ENCODE measurements around the gene DDC.
"Not testable (repeated sequence)": the region's sequence is repeated elsewhere in the genome, so short reads cannot be mapped to it uniquely, and the experiment has no call there.

Gene DDC

DNA sequence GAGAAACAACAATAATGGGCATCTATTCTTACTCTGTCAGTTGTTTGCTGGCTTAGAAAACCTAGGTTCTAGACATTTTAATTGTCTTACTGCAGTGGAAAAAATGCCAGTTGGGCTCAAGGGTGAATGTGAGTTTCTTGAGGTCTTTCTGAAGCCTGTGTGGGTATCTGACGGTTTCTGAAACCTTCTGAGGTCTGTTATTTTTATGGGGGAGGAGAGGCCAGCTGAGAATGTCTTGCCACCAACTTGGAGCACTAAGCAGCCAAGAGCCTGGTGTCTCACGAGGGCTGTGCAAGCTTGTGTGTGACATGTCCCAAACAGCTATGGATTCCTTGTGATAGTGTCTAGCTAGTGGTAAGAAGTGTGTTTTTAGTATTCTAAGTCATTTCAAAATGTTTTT lies 24.2 kb upstream of the DDC start:
- no peaks in the 10 kb centered on the region for H3K79me2 ChIP-seq
- TF ChIP-seq, protein P1, sequence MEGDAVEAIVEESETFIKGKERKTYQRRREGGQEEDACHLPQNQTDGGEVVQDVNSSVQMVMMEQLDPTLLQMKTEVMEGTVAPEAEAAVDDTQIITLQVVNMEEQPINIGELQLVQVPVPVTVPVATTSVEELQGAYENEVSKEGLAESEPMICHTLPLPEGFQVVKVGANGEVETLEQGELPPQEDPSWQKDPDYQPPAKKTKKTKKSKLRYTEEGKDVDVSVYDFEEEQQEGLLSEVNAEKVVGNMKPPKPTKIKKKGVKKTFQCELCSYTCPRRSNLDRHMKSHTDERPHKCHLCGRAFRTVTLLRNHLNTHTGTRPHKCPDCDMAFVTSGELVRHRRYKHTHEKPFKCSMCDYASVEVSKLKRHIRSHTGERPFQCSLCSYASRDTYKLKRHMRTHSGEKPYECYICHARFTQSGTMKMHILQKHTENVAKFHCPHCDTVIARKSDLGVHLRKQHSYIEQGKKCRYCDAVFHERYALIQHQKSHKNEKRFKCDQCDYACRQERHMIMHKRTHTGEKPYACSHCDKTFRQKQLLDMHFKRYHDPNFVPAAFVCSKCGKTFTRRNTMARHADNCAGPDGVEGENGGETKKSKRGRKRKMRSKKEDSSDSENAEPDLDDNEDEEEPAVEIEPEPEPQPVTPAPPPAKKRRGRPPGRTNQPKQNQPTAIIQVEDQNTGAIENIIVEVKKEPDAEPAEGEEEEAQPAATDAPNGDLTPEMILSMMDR (IDR thresholded peaks at IDR 0.05): no peak
- no peaks in the 10 kb centered on the region for H3K27me3 ChIP-seq (ENCODE audit: control insufficient read depth, insufficient read depth, low read length)
- H3K4me3 ChIP-seq (ENCODE audit: low read depth, low read length): no peak overlapping the region
- H3K36me3 ChIP-seq (ENCODE audit: control insufficient read depth, insufficient read depth, low read length): no peaks in the 10 kb centered on the region
- no peak overlapping the region for H3K4me2 ChIP-seq (ENCODE audit: low read length)
- H2AFZ ChIP-seq: no peak overlapping the region
- no peak overlapping the region for H3K27ac ChIP-seq
- H3K4me1 ChIP-seq: no peaks in the 10 kb centered on the region
- no peak overlapping the region for H3K9ac ChIP-seq
- H3K9me3 ChIP-seq (ENCODE audit: control insufficient read depth, low read length): no peaks in the 10 kb centered on the region

DNA sequence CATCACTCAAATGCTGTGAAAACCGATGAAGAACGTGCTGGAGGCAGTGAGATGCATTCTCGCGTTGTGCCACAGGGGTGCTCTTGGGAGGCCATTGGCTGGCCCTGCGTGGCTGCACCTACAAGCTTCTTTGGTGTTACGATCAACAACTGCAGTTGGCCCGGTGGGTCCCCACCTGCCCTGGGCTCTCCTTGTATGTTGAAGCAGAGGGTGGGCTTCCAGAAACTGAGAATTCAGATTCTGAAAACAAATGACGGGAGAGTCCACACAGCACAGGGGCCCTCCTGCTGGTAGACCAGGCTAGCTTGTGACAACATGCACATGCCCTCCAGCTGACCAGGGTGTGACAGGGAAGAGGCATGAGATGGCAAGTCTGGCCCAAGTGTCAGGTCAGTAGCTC lies 23.7 kb upstream of the DDC start:
- TF ChIP-seq, protein P1 (IDR thresholded peaks at IDR 0.05): no peak
- no peaks in the 10 kb centered on the region for H3K4me1 ChIP-seq
- no peak overlapping the region for H3K4me2 ChIP-seq (ENCODE audit: low read length)
- no peaks in the 10 kb centered on the region for H3K27me3 ChIP-seq (ENCODE audit: control insufficient read depth, insufficient read depth, low read length)
- H3K9me3 ChIP-seq (ENCODE audit: control insufficient read depth, low read length): no peaks in the 10 kb centered on the region
- H3K36me3 ChIP-seq (ENCODE audit: control insufficient read depth, insufficient read depth, low read length): no peaks in the 10 kb centered on the region
- H3K9ac ChIP-seq: no peak overlapping the region
- no peak overlapping the region for H3K27ac ChIP-seq
- no peak overlapping the region for H2AFZ ChIP-seq
- H3K4me3 ChIP-seq (ENCODE audit: low read depth, low read length): no peak overlapping the region
- no peaks in the 10 kb centered on the region for H3K79me2 ChIP-seq

DNA sequence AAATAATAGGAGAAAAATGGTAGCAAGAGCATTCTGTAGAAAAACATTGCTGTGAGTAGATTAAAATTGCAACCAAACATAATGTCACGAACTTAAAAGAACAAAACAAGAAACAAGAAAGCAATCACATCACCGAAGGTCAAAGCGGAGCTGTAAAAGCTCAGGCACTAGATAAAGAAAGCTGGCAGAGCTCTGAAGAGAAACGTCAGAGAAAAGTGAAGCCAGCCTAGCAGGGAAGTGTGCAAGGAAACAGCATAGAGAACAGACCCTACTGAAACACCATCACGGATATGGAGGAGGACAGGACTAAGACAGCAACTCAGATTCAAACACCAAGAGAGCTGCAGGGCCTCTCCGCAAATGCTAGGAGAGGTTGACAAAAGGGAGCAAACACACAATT lies 22.5 kb upstream of the DDC start:
- H3K36me3 ChIP-seq (ENCODE audit: control insufficient read depth, insufficient read depth, low read length): no peaks in the 10 kb centered on the region
- H3K4me3 ChIP-seq (ENCODE audit: low read depth, low read length): no peak overlapping the region
- TF ChIP-seq, protein P1 (IDR thresholded peaks at IDR 0.05): no peak
- no peaks in the 10 kb centered on the region for H3K9me3 ChIP-seq (ENCODE audit: control insufficient read depth, low read length)
- no peak overlapping the region for H3K27ac ChIP-seq
- no peaks in the 10 kb centered on the region for H3K79me2 ChIP-seq
- no peak overlapping the region for H3K9ac ChIP-seq
- no peaks in the 10 kb centered on the region for H3K27me3 ChIP-seq (ENCODE audit: control insufficient read depth, insufficient read depth, low read length)
- no peak overlapping the region for H2AFZ ChIP-seq
- H3K4me2 ChIP-seq (ENCODE audit: low read length): no peak overlapping the region
- H3K4me1 ChIP-seq: no peaks in the 10 kb centered on the region

DNA sequence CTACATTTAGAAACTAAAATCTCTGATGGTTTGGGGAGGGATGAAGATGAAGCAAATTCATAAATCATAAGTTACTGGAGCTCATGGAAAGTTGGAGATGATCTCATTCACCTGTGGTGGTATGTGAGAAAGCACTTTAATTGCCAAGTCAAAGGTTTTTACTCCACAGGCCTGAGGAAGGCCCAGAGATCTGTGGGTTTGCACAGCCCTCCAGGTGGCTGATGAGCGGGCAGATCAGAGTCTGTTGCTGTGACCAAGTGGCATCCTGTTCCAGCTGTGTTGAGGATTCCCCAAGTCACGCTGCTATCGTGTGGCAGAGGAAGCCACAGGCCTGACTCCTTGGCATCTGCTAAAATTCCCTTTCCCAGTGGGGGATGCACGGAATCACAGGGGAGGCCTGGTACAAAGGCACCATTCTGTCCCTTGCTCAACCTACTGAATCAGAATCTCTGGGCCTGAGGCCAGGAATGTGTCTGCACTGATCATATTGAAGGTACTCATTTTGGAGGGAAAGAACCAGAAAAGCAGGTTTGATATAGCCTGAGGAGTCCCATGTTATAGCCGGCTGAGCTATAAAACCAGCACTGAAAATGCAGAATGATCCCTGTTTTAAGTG lies 19.7 kb upstream of the DDC start:
- Histone ChIP-seq H3K4me3 (ENCODE audit: low read depth, low read length) (no peak overlapping the region), H3K4me1 (no peaks in the 10 kb centered on the region), H3K36me3 (ENCODE audit: control insufficient read depth, insufficient read depth, low read length) (no peaks in the 10 kb centered on the region), H3K27ac (no peak overlapping the region), H3K79me2 (no peaks in the 10 kb centered on the region), H3K27me3 (ENCODE audit: control insufficient read depth, insufficient read depth, low read length) (no peaks in the 10 kb centered on the region), H3K4me2 (ENCODE audit: low read length) (no peak overlapping the region), H3K9ac (no peak overlapping the region), H2AFZ (no peak overlapping the region), H3K9me3 (ENCODE audit: control insufficient read depth, low read length) (no peaks in the 10 kb centered on the region)
- TF ChIP-seq, protein P1 (IDR thresholded peaks at IDR 0.05): no peak

DNA sequence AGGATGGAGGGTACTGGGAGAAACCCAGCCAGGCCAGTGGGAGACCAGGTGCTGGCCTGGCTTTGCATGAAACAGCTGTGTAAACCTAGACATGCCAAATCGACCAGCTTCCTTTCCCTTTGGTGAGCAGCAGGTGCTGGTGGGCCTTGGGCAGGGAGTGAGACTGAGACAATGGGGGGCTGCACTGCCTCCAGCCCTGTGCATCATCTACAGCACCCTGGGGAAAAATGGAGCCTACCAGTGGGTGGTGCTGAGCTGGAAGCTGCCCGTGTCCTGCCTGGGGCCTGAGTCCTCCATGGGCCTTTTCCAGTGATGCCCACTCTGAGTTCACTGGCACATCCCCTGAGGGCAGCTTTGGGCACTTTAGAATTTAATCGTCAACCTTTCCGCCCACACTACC lies 19.2 kb upstream of the DDC start:
- Histone ChIP-seq H2AFZ (no peak overlapping the region), H3K4me1 (no peaks in the 10 kb centered on the region), H3K27me3 (ENCODE audit: control insufficient read depth, insufficient read depth, low read length) (no peaks in the 10 kb centered on the region), H3K9me3 (ENCODE audit: control insufficient read depth, low read length) (no peaks in the 10 kb centered on the region), H3K79me2 (no peaks in the 10 kb centered on the region), H3K4me3 (ENCODE audit: low read depth, low read length) (no peak overlapping the region), H3K9ac (no peak overlapping the region), H3K4me2 (ENCODE audit: low read length) (no peak overlapping the region), H3K36me3 (ENCODE audit: control insufficient read depth, insufficient read depth, low read length) (no peaks in the 10 kb centered on the region), H3K27ac (no peak overlapping the region)
- TF ChIP-seq, protein P1 (IDR thresholded peaks at IDR 0.05): no peak

DNA sequence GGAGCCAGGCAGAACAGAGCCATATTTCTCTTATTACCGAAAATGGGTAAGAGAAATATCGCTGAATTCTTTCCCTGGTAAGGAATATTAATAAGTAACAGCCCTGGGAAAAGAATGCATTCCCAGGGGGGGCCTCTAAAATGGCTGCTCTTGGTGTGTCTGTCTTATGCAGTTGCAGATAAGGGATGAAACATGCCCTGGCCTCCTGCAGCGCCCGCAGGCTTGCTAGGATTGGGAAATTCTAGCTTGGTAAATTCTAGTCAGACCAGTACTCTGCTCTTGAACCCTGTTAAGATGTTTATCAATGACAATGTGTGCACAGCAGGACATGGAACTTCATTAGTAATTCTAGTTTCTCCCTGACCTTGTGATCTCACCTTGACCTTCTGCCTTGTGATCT lies 18.1 kb upstream of the DDC start:
- H3K27ac ChIP-seq; H2AFZ ChIP-seq; H3K4me2 ChIP-seq (ENCODE audit: low read length); H3K4me3 ChIP-seq (ENCODE audit: low read depth, low read length); H3K36me3 ChIP-seq (ENCODE audit: control insufficient read depth, insufficient read depth, low read length); H3K4me1 ChIP-seq; H3K9me3 ChIP-seq (ENCODE audit: control insufficient read depth, low read length); H3K79me2 ChIP-seq; H3K27me3 ChIP-seq (ENCODE audit: control insufficient read depth, insufficient read depth, low read length); H3K9ac ChIP-seq: not testable (repeated sequence)

DNA sequence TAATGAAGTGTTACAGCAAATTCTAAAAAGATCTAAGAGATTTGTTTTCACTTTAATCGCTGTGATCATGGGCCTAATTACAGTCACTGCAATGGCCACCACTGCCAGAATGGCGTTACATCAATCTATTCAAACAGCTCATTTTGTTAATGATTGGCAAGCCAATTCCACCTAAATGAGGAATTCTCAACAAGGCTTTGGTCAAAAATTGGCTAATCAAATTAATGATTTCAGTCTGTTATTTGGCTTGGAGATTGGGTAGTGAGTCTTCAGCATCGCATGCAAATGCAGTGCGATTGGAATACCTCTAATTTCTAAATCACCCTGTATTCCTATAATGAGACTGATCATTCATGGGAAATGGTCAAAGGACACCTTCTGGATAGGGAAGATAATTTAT lies 17.1 kb upstream of the DDC start:
- not testable (repeated sequence) for H3K9ac ChIP-seq; H3K4me1 ChIP-seq; H3K36me3 ChIP-seq (ENCODE audit: control insufficient read depth, insufficient read depth, low read length); H2AFZ ChIP-seq; H3K9me3 ChIP-seq (ENCODE audit: control insufficient read depth, low read length); H3K27ac ChIP-seq; H3K27me3 ChIP-seq (ENCODE audit: control insufficient read depth, insufficient read depth, low read length); H3K79me2 ChIP-seq; H3K4me2 ChIP-seq (ENCODE audit: low read length); H3K4me3 ChIP-seq (ENCODE audit: low read depth, low read length)
